ENCODE measurements around the gene ADGRB2.

GRCh38 chr1:31733389-31734219 is 30.5 kb downstream of the ADGRB2 start:
- TF ChIP-seq EZH2 (IDR thresholded peaks at IDR 0.05; ENCODE audit: low read depth) = no peak
- no peak for TF ChIP-seq CTCF (conservative IDR thresholded peaks at IDR 0.05)
